ENCODE measurements around the gene BTBD9. TPM values are rescaled to one million over a fixed set of nuclear protein-coding genes. Genes with fewer than 3 reads are reported as not detected.
A peak's percentile ranks its signal among the peaks of the same experiment; 100 is the strongest.

BTBD9 gene
- polyA plus RNA-seq, 1 donor, result 7.8 TPM

DNA sequence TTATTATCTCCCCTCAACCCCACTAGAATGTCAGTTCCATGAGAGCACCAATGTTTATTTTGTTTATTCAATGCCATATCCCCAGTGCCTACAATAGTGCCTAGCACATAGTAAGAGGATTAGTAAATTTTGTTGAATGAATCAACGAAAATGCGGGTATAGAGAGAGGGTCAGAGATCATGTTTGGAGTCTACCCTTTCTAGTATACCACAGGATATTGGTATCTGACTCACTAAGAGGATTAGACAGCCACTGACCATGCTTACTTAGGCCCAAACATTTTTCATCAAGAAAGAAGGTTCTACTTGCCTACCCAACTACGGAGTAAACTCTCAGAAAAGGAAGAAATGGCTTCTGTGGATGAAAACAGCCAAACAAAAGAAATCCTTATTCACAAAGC lies 356.8 kb downstream of the BTBD9 start:
- H3K4me1 ChIP-seq (ENCODE audit: control insufficient read depth, insufficient read depth, low read length), result peaks cover 8% of the 10 kb centered on the region
- 100% methylated on average over 2 of the region's 3 CpGs for WGBS (ENCODE audit: insufficient coverage, low lambda C conversion rate)
- H3K36me3 ChIP-seq (ENCODE audit: control insufficient read depth, insufficient read depth, low read length), result no peaks in the 10 kb centered on the region
- no peak overlapping the region for H3K27ac ChIP-seq (ENCODE audit: low read length)
- H3K27me3 ChIP-seq (ENCODE audit: control insufficient read depth, insufficient read depth, low read length), result no peaks in the 10 kb centered on the region
- DNase-seq, result no peak
- no peak overlapping the region for H3K4me3 ChIP-seq (ENCODE audit: low read length)
- H3K9me3 ChIP-seq (ENCODE audit: control insufficient read depth, low read depth, low read length), result no peaks in the 10 kb centered on the region

DNA sequence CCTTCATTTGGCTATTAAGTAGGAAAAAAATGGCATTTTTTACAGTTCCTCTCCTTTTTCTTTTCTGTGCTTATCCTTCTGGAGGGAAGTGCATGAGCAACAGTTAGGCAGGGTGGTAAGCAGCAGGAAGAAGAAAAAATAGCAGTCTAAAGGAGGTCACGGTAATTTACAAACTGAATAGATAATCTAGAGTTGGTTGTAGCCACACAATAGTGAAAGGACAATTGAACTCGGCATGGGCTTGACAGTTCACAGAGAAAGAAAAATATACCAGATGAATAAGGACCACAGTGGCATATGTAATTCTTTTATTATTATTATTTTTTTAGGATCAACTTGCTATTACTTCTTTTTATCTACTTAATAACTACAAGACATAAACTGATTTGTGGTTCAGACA lies 358.6 kb downstream of the BTBD9 start:
- H3K36me3 ChIP-seq (ENCODE audit: control insufficient read depth, insufficient read depth, low read length), result no peaks in the 10 kb centered on the region
- no peaks in the 10 kb centered on the region for H3K9me3 ChIP-seq (ENCODE audit: control insufficient read depth, low read depth, low read length)
- WGBS (ENCODE audit: insufficient coverage, low lambda C conversion rate), result 68% methylated on average over 2 of the region's 2 CpGs
- peaks cover 8% of the 10 kb centered on the region for H3K4me1 ChIP-seq (ENCODE audit: control insufficient read depth, insufficient read depth, low read length)
- no peak overlapping the region for H3K4me3 ChIP-seq (ENCODE audit: low read length)
- H3K27me3 ChIP-seq (ENCODE audit: control insufficient read depth, insufficient read depth, low read length), result no peaks in the 10 kb centered on the region
- DNase-seq, result no peak
- H3K27ac ChIP-seq (ENCODE audit: low read length), result no peak overlapping the region

DNA sequence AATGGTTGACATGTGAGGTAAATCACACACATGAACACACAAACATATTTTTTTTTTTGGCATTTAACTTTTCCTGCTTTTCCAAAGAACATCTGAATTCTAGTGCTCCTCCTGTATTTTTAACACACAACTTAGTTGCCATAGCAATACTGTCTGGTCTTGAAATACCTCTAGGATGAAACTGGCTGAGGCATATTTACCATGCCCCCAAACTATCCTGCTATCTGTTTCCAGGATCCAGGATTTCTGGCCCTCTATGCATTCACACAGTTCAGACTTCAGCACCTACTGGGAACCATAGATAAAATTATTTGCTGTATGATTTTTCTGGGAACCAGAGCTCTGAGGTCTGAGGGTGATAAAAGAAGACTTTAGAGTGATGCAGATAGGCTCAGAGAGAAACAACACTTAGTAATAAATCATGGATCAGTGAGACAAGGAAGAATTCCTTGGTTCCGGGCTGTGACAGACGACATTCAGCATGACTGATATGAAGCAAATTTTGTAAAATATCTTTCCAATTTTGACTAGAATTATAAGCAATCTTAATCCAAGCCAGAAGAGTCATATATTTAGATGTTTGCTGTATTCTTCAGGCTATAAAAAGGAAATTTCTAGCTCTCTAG lies 359.7 kb downstream of the BTBD9 start:
- no peaks in the 10 kb centered on the region for H3K27me3 ChIP-seq (ENCODE audit: control insufficient read depth, insufficient read depth, low read length)
- no peak overlapping the region for H3K4me3 ChIP-seq (ENCODE audit: low read length)
- no peak overlapping the region for H3K27ac ChIP-seq (ENCODE audit: low read length)
- H3K9me3 ChIP-seq (ENCODE audit: control insufficient read depth, low read depth, low read length), result no peaks in the 10 kb centered on the region
- H3K4me1 ChIP-seq (ENCODE audit: control insufficient read depth, insufficient read depth, low read length), result peaks cover 8% of the 10 kb centered on the region
- H3K36me3 ChIP-seq (ENCODE audit: control insufficient read depth, insufficient read depth, low read length), result no peaks in the 10 kb centered on the region
- peak in 1 of 2 donors; percentile 7 for DNase-seq
- 40% methylated on average over 1 of the region's 2 CpGs for WGBS (ENCODE audit: insufficient coverage, low lambda C conversion rate)

DNA sequence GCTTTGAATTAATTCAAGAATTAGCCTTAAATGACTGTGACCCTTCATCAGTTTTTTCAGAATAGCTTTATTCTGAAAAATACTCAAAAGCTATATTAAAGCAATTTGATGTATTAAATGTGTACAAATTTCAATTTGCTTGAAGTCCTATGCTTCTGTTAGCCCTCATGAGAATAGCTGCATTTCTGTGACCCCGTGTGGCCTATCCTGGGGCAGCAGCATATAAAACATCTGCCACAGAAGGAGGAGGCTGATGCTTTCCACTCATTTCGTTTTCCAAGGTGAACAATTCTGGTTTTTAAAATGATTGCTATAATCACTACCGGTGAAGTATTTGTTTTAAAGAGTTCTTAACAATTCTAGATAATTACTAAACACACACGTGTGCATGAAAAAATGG lies 360.3 kb downstream of the BTBD9 start:
- no peak for DNase-seq
- no peaks in the 10 kb centered on the region for H3K36me3 ChIP-seq (ENCODE audit: control insufficient read depth, insufficient read depth, low read length)
- no peak overlapping the region for H3K4me3 ChIP-seq (ENCODE audit: low read length)
- no CpG with 5 or more reads among the region's 4 CpGs for WGBS (ENCODE audit: insufficient coverage, low lambda C conversion rate)
- peaks cover 6% of the 10 kb centered on the region for H3K4me1 ChIP-seq (ENCODE audit: control insufficient read depth, insufficient read depth, low read length)
- no peak overlapping the region for H3K27ac ChIP-seq (ENCODE audit: low read length)
- no peaks in the 10 kb centered on the region for H3K9me3 ChIP-seq (ENCODE audit: control insufficient read depth, low read depth, low read length)
- no peaks in the 10 kb centered on the region for H3K27me3 ChIP-seq (ENCODE audit: control insufficient read depth, insufficient read depth, low read length)

DNA sequence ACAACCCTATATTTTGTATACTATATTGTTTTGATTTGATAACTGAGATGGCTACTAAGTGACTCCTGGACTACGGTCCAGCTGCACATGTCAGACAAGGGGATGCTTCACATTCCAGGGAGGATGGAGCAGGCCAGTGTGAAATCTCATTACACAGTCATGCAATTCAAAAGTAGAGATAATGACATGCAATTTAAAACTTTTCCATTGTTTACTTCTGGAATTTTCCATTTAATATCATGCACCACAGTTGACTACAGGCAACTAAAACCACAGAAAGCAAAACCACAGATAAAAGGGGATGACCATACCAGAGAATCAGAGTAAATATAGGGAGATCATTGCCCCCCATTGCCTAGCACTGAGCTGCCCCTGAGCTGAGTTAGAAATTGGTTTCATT lies 366.4 kb downstream of the BTBD9 start:
- peaks cover 1% of the 10 kb centered on the region for H3K4me1 ChIP-seq (ENCODE audit: control insufficient read depth, insufficient read depth, low read length)
- no peaks in the 10 kb centered on the region for H3K36me3 ChIP-seq (ENCODE audit: control insufficient read depth, insufficient read depth, low read length)
- H3K9me3 ChIP-seq (ENCODE audit: control insufficient read depth, low read depth, low read length), result no peaks in the 10 kb centered on the region
- WGBS (ENCODE audit: insufficient coverage, low lambda C conversion rate), result no CpG with 5 or more reads among the region's 1 CpG
- no peak overlapping the region for H3K27ac ChIP-seq (ENCODE audit: low read length)
- no peak overlapping the region for H3K4me3 ChIP-seq (ENCODE audit: low read length)
- H3K27me3 ChIP-seq (ENCODE audit: control insufficient read depth, insufficient read depth, low read length), result no peaks in the 10 kb centered on the region
- no peak for DNase-seq

DNA sequence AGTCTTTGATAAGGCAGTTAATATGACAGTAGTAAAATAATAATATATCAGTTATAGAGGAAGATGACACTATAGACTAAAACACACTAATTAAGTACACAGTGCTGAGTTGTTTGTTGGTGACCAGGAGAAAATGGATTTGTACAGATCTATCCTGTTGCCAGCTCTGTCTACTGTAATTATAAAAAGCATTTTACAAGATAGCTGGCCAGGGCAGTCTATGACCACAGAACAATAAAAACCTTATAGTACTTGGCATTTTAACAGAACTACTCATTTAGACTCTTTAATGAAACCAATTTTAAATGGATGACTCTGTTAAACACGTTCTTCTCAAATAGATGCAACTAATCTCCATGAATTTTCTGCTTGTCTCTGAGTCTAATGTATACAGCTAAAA lies 367.5 kb downstream of the BTBD9 start:
- no peak overlapping the region for H3K27ac ChIP-seq (ENCODE audit: low read length)
- no peaks in the 10 kb centered on the region for H3K9me3 ChIP-seq (ENCODE audit: control insufficient read depth, low read depth, low read length)
- peaks cover 4% of the 10 kb centered on the region for H3K4me1 ChIP-seq (ENCODE audit: control insufficient read depth, insufficient read depth, low read length)
- H3K27me3 ChIP-seq (ENCODE audit: control insufficient read depth, insufficient read depth, low read length), result no peaks in the 10 kb centered on the region
- WGBS (ENCODE audit: insufficient coverage, low lambda C conversion rate), result no CpG with 5 or more reads among the region's 1 CpG
- no peak overlapping the region for H3K4me3 ChIP-seq (ENCODE audit: low read length)
- DNase-seq, result no peak
- H3K36me3 ChIP-seq (ENCODE audit: control insufficient read depth, insufficient read depth, low read length), result no peaks in the 10 kb centered on the region

DNA sequence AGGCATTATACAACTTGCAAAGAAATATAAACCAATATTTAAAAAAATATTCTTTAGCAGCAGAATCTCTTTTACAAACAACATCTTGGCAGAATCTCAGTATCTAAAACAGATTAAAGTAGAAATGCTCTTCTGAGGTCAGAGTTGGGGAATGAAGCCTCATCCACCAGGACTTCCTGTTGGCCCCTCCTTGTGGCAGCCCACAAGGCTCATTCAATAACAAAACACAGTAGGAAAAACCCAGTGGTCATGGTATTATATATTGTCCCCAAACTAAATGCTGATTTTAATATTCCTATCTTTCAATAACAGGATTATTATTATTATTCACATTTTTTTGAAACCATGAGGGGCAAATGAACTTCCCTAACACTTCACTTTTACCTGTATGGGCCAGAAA lies 368.6 kb downstream of the BTBD9 start:
- Histone ChIP-seq H3K36me3 (ENCODE audit: control insufficient read depth, insufficient read depth, low read length) (no peaks in the 10 kb centered on the region), H3K4me3 (ENCODE audit: low read length) (no peak overlapping the region), H3K9me3 (ENCODE audit: control insufficient read depth, low read depth, low read length) (no peaks in the 10 kb centered on the region), H3K27ac (ENCODE audit: low read length) (no peak overlapping the region), H3K27me3 (ENCODE audit: control insufficient read depth, insufficient read depth, low read length) (no peaks in the 10 kb centered on the region), H3K4me1 (ENCODE audit: control insufficient read depth, insufficient read depth, low read length) (peaks cover 4% of the 10 kb centered on the region)
- no peak for DNase-seq

DNA sequence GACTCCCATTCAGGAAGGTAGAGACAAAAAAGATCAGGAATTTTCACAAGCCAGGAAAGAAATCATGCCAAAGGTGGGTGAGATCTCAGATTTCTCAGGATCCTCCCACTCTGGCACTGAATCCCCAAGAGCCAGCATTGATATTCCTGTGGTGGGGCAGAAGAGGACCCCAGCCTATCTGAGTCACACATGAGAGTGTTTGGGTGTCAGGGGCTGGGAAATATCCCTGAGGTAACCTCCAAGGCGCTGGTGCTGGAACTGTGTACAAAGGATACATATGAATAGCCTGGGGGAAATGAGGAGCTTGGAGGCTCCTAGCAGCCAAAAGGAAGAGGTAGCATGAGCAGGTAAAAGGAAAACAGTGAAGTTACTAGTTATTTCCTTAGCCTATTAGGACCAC lies 369.4 kb downstream of the BTBD9 start:
- no CpG with 5 or more reads among the region's 1 CpG for WGBS (ENCODE audit: insufficient coverage, low lambda C conversion rate)

DNA sequence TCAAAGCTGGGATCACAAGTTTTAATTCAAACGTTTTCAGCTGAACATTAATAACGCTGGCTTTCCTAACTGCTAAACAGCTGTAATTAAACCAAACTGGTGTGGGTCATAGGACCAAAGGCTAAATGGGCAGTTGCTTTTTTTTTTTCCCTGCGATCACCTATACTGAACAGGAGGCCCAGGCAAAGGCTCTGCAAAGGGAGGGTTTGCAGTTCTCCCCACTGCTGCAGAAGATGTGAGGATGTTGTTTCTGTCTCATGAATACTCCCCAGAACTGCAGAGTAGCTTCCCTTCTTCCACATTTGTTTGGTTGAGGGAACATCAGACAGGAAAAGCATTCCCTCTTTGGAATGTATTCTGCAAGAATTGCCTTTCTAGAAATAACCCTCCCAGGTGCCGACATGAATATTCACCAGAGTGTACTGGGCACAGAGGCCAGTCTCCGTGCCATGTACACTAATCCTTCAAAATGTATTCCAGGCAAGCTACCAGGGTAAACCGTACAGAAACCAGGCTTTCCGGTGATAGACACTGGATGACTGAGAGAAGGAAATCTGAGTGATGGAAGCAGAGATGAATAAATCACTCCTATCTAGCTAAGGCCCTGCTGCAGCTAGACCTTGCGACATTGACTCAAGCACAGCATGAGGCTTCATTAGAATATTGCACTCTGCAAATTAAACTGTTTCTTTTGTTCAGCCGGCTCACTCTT lies 370.1 kb downstream of the BTBD9 start:
- Histone ChIP-seq H3K27ac (ENCODE audit: low read length) (no peak overlapping the region), H3K4me1 (ENCODE audit: control insufficient read depth, insufficient read depth, low read length) (peaks cover 7% of the 10 kb centered on the region), H3K9me3 (ENCODE audit: control insufficient read depth, low read depth, low read length) (no peaks in the 10 kb centered on the region), H3K36me3 (ENCODE audit: control insufficient read depth, insufficient read depth, low read length) (no peaks in the 10 kb centered on the region), H3K27me3 (ENCODE audit: control insufficient read depth, insufficient read depth, low read length) (no peaks in the 10 kb centered on the region), H3K4me3 (ENCODE audit: low read length) (no peak overlapping the region)
- WGBS (ENCODE audit: insufficient coverage, low lambda C conversion rate), result 63% methylated on average over 1 of the region's 9 CpGs
- DNase-seq, result no peak

More for the DNA sequence above, 369.4 kb downstream of the BTBD9 start:
- no peak overlapping the region for H3K4me3 ChIP-seq (ENCODE audit: low read length)
- peaks cover 4% of the 10 kb centered on the region for H3K4me1 ChIP-seq (ENCODE audit: control insufficient read depth, insufficient read depth, low read length)
- no peaks in the 10 kb centered on the region for H3K27me3 ChIP-seq (ENCODE audit: control insufficient read depth, insufficient read depth, low read length)
- no peak for DNase-seq
- H3K9me3 ChIP-seq (ENCODE audit: control insufficient read depth, low read depth, low read length), result no peaks in the 10 kb centered on the region
- no peaks in the 10 kb centered on the region for H3K36me3 ChIP-seq (ENCODE audit: control insufficient read depth, insufficient read depth, low read length)
- no peak overlapping the region for H3K27ac ChIP-seq (ENCODE audit: low read length)

DNA sequence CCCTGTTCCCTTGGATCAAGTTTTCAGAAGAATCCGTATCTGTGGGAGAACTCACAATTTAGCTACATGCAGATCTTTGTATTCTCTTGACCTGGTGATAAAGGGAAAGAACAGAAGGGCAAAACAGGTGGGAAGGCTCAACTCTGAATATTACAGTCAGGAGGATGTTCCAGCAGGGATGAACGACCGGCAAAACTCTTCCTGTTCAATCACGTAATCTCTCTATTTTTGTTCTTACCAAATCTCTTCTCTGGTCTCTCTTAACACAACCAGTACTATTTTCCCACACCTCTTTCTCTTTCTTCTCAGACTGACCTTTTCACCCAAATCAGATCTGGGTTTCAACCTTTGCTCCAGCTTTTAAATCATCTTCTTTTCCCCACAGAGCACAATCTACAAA lies 371.4 kb downstream of the BTBD9 start:
- Histone ChIP-seq H3K27me3 (ENCODE audit: control insufficient read depth, insufficient read depth, low read length) (no peaks in the 10 kb centered on the region), H3K4me3 (ENCODE audit: low read length) (no peak overlapping the region), H3K36me3 (ENCODE audit: control insufficient read depth, insufficient read depth, low read length) (no peaks in the 10 kb centered on the region), H3K4me1 (ENCODE audit: control insufficient read depth, insufficient read depth, low read length) (peaks cover 13% of the 10 kb centered on the region), H3K27ac (ENCODE audit: low read length) (no peak overlapping the region), H3K9me3 (ENCODE audit: control insufficient read depth, low read depth, low read length) (no peaks in the 10 kb centered on the region)
- DNase-seq, result no peak
- no CpG with 5 or more reads among the region's 4 CpGs for WGBS (ENCODE audit: insufficient coverage, low lambda C conversion rate)

DNA sequence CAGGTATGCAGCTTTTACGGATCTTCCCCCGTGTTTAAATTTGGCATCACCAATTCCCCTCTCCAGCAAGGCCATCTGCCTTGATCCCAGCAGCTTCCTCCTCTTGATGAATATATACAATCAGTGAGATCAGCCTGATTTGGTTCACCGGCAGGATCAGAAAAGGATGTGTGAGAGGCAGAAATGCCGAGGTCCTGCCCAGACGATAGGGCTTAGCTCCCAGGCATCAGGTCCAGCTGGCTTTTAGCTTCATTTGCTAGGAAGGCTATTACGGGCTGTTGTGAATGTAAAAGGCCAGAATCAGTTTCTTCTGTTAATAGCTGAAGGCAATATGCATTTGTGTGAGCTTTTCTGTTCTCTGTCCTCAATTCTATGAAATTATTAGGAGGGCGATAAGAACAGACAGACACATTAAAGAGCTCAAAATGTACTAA lies 372.8 kb downstream of the BTBD9 start:
- Histone ChIP-seq H3K9me3 (ENCODE audit: control insufficient read depth, low read depth, low read length) (no peaks in the 10 kb centered on the region), H3K27ac (ENCODE audit: low read length) (no peak overlapping the region), H3K4me3 (ENCODE audit: low read length) (no peak overlapping the region), H3K36me3 (ENCODE audit: control insufficient read depth, insufficient read depth, low read length) (no peaks in the 10 kb centered on the region), H3K4me1 (ENCODE audit: control insufficient read depth, insufficient read depth, low read length) (peaks cover 13% of the 10 kb centered on the region), H3K27me3 (ENCODE audit: control insufficient read depth, insufficient read depth, low read length) (no peaks in the 10 kb centered on the region)
- WGBS (ENCODE audit: insufficient coverage, low lambda C conversion rate), result no CpG with 5 or more reads among the region's 7 CpGs
- no peak for DNase-seq
